H1 (cell line): ENCODE measurements around the gene PTPRH. TPM values are rescaled to one million over a fixed set of nuclear protein-coding genes. Genes with fewer than 3 reads are reported as not detected.

ENCODE experiments used
- CHD7 ChIP-seq: fragments of 300-600 bp; sonication (generic); IDR thresholded peaks from 2 replicates; pipeline ENCODE4 v1.7.1; 2012; ENCODE audit warnings: low read length, moderate library complexity, mild to moderate bottlenecking, inconsistent platforms; ENCODE audit not compliant: insufficient replicate concordance
- SAP30 ChIP-seq: fragments of 300-600 bp; sonication (generic); IDR thresholded peaks from 2 replicates; pipeline ENCODE4 v1.7.1; 2012; ENCODE audit warnings: low read length, moderate library complexity, mild to moderate bottlenecking, inconsistent platforms; ENCODE audit not compliant: insufficient read depth, insufficient replicate concordance
- SP4 ChIP-seq: IDR thresholded peaks from 2 replicates; pipeline ENCODE4 v1.6.1; 2012; ENCODE audit warnings: low read length, inconsistent platforms
- polyA plus RNA-seq, 7 experiments: library from polyadenylated mRNA; depleted of rRNA in 3 of 7; stranded (reverse) in 5 of 7; unstranded in 2 of 7; fragments of >200 nt in 5 of 7; fragments of 200-250 nt in 2 of 7; gene quantifications; 1 replicate in 5 of 7; 2 replicates in 1 of 7; 4 replicates in 1 of 7; pipeline versions ENCODE4 v1.2.1 to v1.2.3, GENCODE V29; 2011 to 2013; ENCODE audit warnings: missing spikeins in 2 of 7, mixed read lengths in 2 of 7
- total RNA-seq: library from RNA; stranded (reverse); fragmentation: NEBNext Ultra II Directional; extraction: Animal tissue kit (Norgen Biotek cat#: 25700); gene quantifications from 2 replicates; pipeline ENCODE4 v1.2.1, GENCODE V29; 2021

PTPRH gene
- total and polyA plus RNA-seq, 2 of the 8 experiments (the other 6 are each of a cell fraction or from before 2014, with no cell fraction given): 0.30 to 0.39 TPM

GRCh38 chr19:55245236-55245904 lies 36.1 kb upstream of the PTPRH start (continued):
- TF ChIP-seq CHD7: no peak
- no peak for TF ChIP-seq SP4
- no peak for TF ChIP-seq SAP30
